GM15510 (cell line): ENCODE measurements around the gene C3AR1.

ENCODE experiments used
- POLR2A ChIP-seq: IDR thresholded peaks from 3 replicates; pipeline ENCODE4 v1.6.1; 2011; ENCODE audit warnings: borderline replicate concordance; ENCODE audit not compliant: insufficient read length; ENCODE audit errors: extremely low read depth

Gene C3AR1

DNA sequence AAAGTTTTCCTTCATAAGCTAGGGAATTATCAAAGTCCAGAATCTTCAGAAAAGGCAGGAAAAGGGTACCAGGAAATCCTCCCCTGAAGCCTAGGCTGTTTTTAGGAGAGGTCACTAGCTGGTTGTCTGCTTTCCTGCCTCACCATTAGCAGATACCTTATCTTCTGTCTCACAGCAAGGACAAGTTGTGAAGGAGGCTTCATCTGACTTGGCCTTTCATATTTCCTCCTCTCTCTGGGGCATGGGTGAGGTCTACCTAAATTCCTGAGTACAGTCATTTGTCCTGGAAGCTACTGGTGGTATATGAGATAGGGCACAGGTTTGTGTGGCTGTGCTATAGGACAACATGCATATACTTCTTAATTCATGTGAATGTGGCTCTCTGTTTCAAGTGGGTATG is 31.4 kb downstream of the C3AR1 start:
- no peak for TF ChIP-seq POLR2A

DNA sequence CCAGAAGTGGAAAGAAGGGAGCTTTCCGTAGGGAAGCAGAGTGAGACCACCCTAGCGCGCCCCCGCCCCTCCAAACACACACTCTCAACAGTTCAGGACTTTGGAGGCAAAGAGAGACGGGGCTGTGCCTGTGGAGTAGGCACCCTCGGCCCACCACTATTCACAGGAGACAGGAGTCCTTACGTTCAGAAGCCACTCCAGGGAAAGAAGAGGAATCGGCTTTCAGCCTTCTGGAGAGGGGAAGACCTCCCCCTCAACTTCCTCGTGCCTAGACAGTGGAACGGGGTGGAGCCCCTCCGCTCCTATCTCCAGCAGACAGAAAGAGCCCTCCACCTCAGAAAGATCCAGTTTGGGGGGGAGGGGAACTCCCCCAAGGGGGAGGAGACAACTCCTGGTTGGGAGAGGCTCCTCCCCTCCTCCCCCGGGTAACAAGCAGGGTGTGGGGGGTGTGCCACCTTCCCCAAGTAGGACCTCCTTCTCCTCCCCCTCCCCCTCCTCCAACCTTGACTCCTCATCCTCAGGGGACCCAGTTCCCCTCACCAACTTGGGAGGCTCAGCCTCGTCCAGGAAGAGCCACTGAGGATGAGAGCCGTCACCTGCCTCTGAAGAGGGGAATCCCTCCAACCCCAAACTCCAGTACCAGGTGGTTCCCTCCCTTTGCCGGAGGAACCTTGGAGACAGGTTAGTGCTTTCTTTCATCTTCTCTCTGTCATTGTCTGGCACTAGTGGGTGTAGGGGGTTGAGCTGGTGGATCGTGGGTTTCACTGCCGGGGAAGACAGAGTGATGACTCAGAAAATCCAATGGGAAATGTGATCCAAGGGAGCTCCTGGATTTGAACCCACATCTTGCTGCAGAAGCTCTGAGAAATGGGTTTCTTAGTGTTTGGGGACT is 32.8 kb downstream of the C3AR1 start:
- TF ChIP-seq POLR2A, result no peak

DNA sequence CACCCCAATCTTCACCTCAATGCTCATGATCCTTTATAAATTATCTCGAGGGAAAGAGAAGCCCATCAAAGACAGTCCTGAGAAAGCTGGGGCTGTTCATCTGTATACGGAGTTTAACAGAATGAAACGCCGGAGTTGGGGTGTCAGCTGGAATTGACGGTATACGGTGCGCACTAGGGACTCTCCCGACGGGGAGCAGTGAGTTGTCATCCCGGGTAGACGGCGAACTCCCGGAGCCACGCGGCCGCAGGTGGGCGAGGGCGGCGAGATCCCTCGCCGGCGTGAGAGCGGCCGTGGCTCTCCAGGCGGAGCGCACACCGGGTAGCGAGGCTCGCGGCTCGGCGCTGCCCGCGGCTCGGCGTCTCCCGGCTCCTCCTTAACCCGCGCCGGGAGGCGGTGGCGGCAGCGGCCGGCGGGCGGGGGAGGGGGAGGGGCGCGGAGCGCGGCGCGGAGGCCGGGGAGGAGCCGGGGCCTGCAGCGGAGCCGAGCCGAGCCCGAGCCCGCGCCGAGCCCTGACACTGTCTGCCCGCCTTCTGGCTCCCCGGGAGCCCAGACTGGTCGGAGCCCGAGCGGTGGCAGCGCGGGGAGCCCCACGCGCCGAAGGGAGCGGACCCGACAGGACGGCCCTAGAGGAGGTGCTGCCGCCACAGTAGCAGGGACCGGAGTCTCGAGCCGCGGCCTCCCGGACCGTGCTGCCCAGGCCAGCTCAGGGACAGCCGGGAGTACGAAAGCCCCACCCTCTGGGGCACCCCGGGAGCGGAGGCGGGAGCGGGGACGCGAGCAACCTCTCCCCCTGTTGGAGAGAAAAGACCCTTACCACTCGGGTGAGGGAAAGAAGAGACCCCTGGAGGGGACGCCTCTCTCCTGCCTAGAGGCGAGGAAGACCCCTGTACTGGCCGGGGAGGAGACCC is 33.7 kb downstream of the C3AR1 start, which contains the start of gene FOXJ2:
Gene FOXJ2, plus strand, starts transcription at position 475 of the 911 bp plus-strand sequence. CDS start 7,117 bp downstream, outside the sequence.
- peak; percentile 53 for TF ChIP-seq POLR2A

DNA sequence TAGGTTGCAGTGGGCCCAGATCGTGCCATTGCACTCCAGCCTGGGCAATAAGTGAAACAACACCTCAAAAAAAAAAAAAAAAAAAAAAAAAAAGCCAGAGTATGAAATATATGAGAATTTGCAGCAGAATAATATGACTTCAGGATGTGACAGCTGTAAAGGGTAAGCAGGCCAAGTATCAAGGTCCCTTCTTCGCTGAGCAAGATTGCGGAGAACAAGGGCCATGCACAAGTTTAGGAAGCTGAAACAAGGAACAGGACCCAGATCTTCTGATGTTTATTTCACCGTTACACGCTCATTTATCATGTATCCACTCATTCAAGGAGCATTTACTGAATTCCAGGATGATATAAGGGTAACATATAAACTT is 34.3 kb downstream of the C3AR1 start:
- no peak for TF ChIP-seq POLR2A

DNA sequence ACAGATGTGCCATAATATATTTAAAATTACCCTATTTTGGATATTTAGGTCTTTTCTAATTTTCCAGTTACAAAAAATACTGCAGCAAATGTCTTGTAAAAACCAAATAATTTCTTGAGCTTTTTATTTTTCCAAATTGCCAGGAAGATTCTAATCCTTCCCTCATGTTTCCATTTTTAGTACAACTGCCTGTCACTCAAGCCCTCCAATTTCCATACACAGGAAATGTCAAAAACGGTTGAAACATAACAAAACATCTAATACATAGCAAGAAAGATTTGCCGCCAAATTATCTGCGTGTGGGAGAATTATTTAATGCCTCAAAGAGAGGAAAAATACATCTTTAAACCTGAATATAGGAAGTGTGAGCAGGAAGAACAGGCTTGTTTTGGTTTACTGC is 36.0 kb downstream of the C3AR1 start:
- TF ChIP-seq POLR2A, result no peak

DNA sequence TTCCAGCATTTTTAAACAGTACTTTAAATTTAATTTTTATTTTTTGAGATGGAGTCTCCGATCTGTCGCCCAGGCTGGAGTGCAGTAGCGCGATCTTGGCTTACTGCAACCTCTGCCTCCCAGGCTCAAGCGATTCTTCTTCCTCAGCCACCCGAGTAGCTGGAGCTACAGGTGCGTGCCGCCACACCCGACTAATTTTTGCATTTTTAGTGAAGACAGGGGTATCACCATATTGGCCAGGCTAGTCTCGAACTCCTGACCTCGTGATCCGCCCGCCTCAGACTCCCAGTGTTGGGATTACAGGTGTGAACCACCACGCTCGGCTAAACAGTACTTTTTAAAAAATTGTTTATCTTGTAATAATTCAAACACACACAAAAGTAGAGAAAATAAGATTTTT is 37.9 kb downstream of the C3AR1 start:
- TF ChIP-seq POLR2A, result no peak

DNA sequence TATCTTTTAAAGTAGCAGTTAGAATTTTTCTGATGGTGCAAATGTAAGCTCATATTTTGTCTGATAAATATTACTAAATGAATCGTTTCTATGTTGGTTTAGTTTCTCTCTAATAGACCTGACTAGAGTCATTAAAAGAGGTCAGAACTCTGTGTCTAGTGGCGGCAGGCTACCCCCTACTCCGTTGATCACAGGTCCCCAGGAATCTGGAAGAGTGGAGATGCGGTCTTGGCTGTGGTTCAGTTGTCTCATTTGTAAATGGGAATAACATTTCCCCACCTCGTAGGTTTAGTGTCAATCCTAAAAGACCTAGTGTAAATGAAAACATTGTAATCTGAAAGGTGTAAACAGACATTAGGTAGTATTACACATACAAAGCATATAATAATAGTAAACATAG is 38.3 kb downstream of the C3AR1 start:
- TF ChIP-seq POLR2A, result no peak

DNA sequence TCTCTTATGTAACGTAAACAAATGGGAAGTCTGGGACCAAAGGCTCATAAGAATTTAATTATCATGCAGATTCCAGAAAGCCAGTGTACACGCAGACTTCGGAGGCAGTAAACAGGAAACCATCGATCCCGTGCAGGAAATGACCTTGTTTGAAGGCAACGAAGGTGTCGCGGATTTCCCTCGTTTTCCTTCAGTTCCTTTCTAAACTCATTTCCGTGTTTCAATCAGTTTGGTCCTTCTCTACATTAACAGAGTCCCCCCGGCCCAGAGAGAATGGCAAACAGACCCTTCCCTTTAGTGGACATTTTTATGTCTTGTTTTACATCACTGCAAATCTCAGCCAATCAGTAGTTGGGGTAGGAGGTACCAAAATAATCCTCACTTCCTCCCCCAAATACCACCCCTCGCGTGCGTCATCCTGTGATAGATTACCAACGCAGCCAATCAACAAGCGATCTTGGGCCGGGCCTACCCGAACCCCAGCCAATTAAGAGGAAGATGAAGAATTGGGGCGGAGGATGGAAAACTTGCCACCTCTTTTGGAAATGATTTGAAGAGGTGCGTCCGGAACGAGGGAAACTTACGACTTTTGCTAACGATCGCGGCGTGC is 39.8 kb downstream of the C3AR1 start:
- TF ChIP-seq POLR2A, result no peak

DNA sequence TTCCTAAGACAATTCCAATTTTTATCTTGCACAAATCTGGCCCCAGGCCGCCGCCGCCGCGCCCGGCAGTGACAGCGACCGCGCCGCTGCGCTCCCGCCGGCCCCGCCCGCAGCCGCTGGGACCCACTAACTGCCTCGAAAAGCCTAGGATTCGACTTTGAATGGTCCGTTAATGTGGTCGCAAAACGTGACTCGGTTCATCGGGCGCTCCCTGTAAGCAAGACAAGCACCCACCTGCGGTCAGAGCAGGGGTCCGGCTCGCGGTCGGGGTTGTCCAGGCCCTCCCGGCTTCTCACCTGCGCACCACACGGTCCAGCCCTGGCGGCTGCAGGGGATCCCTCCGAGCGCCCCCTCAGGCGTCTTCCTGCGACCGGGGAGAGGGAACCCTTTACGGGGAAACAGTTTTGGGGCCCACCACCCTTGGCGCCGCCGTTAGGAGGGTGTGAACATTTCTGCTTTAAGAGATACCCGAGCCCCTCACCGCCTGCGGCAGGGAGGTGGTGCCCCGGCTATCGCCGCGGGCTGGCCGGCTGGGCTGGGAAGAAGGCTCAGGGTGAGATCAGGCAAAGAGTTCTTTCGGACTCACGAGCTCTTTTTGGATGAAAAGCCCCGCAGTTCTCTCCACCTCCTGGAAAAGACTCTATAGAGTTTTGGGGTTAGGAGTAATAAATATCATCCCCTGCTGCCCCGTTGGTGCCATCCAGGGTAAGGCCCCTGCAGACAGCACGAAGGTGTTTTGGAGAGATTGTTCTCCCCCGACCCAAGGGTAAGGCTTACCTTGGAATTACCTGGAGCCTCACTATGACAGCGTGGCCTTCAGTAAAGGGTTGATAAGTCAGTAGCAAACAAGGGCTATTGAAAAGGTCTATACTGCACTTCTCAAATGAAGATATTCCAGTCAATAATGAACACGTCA is 47.2 kb downstream of the C3AR1 start:
- no peak for TF ChIP-seq POLR2A

DNA sequence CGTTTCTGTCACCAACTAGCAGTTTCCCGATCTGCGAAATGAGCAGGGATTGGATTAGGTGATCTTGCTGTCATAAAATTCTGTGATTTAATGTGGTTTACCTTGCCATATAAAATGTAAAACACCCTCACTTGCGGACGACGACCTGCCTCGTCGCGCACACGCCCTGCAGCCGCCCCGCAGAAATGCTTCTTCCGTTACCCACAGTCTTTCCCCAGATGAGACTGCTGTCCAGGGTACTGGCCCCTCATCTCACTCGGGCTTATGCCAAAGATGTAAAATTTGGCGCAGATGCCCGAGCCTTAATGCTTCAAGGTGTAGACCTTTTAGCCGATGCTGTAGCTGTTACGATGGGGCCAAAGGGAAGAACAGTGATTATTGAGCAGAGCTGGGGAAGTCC is 51.3 kb downstream of the C3AR1 start:
- no peak for TF ChIP-seq POLR2A

DNA sequence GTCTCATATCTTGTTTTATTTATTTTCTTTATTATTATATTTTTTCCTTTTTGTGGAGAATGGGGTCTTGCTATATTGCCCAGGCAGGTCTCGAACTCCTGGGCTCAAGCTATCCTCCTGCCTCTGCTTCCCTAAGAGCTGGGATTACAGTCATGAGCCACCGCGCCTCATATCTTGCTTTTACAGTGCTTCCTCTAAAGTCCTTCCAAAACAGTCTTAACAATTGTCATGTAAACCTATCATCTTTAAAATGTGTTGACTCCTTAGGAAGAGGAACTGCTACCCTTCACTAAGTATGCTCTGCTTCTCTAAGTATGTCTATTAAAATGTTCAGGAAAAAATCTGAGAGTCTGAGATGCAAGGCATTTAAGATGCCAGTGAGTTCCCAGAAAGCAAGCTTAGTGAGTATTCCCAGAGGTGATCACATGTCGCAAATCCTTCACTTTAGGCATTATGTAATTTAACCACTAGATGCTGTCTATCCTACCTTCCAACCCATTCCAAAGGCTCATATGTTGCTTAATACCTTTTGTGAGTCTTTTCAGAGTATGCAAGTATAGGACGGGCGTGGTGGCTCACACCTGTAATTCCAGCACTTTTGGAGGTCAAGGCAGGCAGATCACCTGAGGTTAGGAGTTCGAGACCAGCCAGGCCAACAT is 53.4 kb downstream of the C3AR1 start:
- no peak for TF ChIP-seq POLR2A

DNA sequence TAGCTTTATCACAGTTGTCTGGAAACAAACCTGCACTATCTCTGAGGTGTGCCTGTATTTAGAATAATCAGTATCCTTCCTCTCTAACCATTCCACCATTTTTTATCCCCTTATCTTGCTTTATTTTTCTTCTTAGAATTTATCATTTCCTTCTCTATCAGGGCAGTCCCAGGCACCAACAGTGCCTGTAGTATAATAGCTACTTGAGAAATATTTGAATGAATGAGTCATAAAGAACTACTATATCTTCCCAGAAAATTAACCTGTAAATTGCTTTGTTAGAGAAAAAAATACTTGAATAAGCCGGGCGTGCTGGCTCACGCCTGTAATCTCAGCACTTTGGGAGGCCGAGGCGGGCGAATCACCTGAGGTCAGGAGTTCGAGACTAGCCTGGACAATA is 54.8 kb downstream of the C3AR1 start:
- no peak for TF ChIP-seq POLR2A
